Medulla oblongata (tissue), 1 donor: ENCODE measurements around the gene P3H2.

ENCODE experiments used
- DNase-seq: peaks from one replicate; pipeline ENCODE4 v3.0.0-alpha.2; 2015; ENCODE audit errors: extremely low spot score

P3H2 gene

DNA sequence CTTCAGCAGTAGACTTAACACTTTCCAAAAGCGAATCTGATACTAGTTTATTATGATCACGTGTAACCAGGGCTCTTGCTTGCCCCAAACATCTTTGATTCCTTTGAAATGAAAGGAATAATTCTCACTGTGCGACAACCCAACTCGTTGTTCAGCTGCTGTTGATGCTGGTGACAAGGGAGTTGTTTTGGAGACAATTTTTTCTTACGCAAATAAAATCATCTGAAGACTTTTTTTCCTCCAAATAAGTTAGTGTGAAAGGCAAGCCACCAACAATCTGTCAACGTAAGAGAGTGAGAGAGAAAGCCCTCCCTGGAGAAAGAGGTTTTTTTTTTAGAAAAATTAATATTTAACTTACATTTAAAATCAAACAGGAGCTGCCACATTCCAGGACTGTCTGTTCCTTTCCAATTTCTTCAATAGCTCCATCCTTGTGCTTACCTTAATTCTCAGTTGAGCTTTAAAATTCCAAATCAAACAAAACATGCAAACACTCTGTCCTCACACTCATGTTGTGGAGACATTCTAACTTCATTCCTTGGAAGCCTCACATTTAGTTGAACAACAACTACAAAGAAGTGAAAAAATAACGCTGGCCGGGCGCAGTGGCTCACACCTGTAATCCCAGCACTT, 4.9 kb upstream of the P3H2 start:
- no peak for DNase-seq

GRCh38 chr3:190124067-190124466, 3.4 kb upstream of the P3H2 start:
- no peak for DNase-seq

DNA sequence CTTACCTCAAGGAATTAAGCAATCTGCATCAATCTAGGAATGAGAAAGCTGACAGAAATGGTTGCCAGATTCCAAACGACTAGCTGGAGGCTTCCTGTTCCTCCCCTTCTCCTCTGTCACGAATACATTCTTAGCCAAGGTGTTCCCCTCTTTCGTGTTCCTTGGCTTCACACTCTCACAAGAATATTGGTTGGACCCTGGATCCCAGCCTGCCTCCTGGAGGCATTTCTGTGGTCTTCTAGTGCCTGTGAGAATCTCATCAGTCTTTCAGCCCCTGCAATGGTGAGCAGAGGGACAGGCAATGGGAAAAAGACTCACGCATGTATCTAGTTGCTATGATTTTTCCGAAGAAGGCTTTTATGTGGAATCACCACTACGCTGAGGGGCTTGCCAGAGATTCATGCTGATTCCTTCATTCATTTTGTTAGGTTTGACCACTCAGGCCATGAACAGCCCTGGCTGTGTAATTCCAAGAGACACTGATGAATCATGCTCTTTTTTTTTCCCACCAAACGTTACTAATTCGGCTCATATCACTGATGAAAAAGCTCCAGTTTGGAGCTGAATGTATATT, 1.6 kb upstream of the P3H2 start:
- no peak for DNase-seq

- no peak for DNase-seq
These were observed 686 bp upstream of the P3H2 start for GRCh38 chr3:190121383-190121782.

GRCh38 chr3:190121061-190121377, 322 bp upstream of the P3H2 start:
- no peak for DNase-seq

GRCh38 chr3:190119461-190120268, 1.0 kb downstream of the P3H2 start:
- peak; percentile 53 for DNase-seq

DNA sequence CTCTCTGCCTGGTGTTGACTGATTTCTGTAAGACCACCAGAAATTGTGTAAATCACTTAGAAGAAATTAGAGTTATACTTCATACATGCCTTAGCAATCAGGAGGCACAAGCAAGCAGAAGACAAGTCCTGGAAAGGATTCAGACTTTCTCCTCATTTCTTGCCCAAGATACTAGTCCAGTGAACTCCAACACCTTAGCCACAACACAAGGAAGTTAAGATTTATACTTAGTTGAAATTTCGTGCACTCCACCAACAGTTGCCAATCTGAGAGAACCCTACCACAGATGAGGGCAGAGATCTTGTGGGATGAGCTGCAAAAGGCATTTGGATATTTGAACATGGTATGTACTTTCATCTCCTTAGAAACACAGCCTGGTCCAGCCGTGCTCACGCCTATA, 2.3 kb downstream of the P3H2 start:
- no peak for DNase-seq

GRCh38 chr3:190117981-190118380, 2.7 kb downstream of the P3H2 start:
- no peak for DNase-seq

GRCh38 chr3:190116551-190117067, 4.1 kb downstream of the P3H2 start:
- DNase-seq, result no peak

- no peak for DNase-seq
These were observed 9.9 kb downstream of the P3H2 start for GRCh38 chr3:190110826-190111225.

- DNase-seq, result no peak
These were observed 11.3 kb downstream of the P3H2 start for GRCh38 chr3:190109441-190109840.

- no peak for DNase-seq
These were observed 11.9 kb downstream of the P3H2 start for GRCh38 chr3:190108804-190109203.

DNA sequence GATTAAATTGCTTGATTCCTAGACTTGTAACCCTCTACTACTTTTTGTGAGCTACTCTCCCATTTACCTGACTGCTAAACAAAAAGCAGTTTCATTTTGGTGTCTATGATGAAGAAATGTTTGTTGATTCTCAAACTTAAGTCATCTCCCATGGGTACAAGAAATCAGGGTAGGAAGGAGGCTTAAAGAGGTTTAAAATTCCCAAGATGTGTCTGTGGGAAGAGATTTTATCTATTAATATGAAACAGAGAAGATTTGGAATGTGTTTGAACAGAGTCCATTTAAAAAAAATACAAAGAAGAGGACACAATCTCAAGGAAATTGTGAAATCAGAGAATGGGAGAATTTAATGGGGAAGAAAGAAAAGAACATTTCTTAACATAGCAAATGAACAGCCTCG, 14.8 kb downstream of the P3H2 start:
- no peak for DNase-seq

DNA sequence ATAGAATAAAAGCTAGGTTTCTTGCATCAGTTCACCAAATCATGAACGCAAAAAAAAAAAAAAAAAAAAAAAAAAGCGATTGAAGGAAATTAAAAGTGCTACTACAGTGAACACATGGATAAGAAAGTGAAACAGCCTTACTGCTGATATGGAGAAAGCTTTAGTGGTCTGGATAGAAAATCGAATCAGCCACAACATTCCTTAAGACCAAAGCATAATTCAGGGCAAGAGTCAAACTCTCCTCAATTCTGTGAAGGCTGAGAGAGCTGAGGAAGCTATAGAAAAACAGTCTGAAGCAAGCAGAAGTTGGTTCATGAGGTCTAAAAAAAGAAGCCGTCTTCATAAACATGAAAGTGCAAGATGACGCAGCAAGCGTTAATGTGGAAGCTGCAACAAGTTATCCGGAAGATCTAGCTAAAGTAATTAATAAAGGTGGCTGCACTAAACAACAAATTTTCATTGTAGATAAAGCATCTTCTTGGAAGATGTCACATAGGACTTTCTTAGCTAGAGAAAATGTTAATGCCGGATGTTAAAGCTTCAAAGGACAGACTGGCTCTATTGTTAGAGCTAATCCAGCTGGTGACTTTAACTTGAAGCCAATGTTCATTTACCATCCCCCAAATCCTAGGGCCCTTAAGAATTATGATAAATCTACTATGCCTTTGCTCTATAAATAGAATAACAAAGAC, 19.2 kb downstream of the P3H2 start:
- peak; percentile 68 for DNase-seq

- DNase-seq, result no peak
These were observed 21.6 kb downstream of the P3H2 start for GRCh38 chr3:190099099-190099498.

DNA sequence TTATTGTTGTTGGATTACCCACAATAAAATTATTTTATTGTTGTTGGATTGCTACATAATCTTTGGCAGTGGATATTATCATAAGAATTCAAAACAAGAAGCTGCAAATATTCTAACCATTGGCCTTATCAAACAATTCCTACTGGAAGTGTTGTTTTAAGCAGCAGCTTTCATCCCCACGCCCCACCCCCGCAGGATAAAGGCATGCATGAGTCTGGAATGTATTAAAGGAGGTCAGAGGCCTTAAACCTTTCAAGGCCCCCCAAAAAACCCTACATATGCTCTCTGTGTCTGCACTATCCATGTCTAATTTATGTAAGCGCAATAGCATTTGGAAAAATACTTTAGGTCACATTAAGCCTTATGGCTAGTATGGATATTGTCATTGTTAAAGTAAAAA, 23.1 kb downstream of the P3H2 start:
- no peak for DNase-seq

GRCh38 chr3:190097025-190097424, 23.7 kb downstream of the P3H2 start:
- DNase-seq, result no peak

- no peak for DNase-seq
These were observed 24.4 kb downstream of the P3H2 start for GRCh38 chr3:190096345-190096744.

DNA sequence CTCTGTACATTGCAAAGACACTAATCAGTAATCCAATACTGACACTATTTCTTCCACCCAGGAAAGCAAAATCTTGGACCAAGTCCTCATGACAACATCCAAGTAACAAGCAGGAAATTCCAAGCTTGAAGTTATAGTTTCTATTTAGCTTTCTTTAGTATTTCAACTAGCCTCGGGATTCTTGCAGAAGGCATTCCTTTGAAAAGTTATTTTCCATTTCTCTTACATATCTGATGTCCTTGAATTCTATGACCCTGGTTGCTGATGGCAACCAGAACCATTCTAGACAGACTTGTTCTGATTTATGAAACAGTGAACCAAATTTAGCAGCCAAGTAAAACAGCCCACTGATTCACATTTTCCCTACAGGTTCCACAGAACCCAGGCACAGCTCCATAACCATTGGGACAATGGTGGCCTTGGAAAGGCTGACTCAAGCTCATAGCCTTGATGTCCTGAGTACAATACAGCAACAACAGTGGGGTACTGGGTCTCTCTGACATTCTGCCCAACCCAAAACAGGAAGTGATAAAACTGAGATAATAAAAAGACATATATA, 26.5 kb downstream of the P3H2 start:
- no peak for DNase-seq

DNA sequence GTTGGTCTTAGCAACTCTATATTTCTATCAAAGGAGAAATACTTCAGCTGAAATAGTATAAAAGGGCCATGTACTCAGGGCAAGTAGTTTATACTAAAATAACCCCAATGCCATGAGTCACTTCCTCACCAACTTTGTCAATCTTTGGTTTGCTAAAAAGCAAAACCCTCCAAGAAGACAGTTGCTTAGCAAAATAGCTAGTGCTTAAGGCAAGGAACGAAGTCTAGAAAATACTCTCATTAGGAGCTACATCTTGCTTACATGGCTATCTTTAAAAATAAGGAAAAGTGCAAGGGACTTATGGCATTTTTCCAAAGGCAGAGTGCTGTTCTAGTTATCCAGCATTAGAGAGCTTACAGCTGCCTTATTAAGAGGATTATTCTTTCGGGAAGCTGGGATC, 28.4 kb downstream of the P3H2 start:
- DNase-seq, result peak; percentile 58

GRCh38 chr3:190089711-190090110, 31.0 kb downstream of the P3H2 start:
- DNase-seq, result no peak

DNA sequence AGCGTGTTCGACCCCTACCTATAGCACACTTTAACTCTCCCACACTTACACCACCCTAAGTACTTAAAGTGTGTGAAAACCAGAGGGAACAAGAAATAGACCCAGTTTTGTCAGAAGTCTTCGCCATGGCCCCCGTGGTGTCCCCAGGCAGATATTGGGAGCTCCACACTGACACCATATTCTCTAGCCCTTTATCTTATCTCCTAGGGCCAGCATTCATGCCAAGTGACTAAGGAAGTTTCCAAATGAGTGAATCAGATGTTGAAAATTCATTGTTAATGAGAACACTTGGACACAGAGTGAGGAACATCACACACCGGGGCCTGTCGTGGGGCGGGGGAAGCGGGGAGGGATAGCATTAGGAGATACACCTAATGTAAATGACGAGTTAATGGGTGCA, 31.8 kb downstream of the P3H2 start:
- no peak for DNase-seq
